ENCODE data around the gene KCNA3.

- TF ChIP-seq ASH2L (IDR thresholded peaks at IDR 0.05; ENCODE audit: low read length) (no peak), POLR2A (IDR thresholded peaks at IDR 0.05; ENCODE audit: control extremely low read depth in 1 of 2, low read depth in 2 of 2, low read length in 2 of 2) (no peak), ATF2 (IDR thresholded peaks at IDR 0.05; ENCODE audit: low read length) (no peak), RXRA (IDR thresholded peaks at IDR 0.05; ENCODE audit: insufficient read depth, low read depth, low read length) (no peak)
- TF ChIP-seq, protein P1, sequence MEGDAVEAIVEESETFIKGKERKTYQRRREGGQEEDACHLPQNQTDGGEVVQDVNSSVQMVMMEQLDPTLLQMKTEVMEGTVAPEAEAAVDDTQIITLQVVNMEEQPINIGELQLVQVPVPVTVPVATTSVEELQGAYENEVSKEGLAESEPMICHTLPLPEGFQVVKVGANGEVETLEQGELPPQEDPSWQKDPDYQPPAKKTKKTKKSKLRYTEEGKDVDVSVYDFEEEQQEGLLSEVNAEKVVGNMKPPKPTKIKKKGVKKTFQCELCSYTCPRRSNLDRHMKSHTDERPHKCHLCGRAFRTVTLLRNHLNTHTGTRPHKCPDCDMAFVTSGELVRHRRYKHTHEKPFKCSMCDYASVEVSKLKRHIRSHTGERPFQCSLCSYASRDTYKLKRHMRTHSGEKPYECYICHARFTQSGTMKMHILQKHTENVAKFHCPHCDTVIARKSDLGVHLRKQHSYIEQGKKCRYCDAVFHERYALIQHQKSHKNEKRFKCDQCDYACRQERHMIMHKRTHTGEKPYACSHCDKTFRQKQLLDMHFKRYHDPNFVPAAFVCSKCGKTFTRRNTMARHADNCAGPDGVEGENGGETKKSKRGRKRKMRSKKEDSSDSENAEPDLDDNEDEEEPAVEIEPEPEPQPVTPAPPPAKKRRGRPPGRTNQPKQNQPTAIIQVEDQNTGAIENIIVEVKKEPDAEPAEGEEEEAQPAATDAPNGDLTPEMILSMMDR (IDR thresholded peaks at IDR 0.05; ENCODE audit: control extremely low read depth in 1 of 3, insufficient read depth in 1 of 3, low read depth in 1 of 3, low read length in 3 of 3) = no peak
These were observed 39.7 kb upstream of the KCNA3 start for GRCh38 chr1:110714374-110714995.
